SU-DHL-6 (cell line): ENCODE measurements around the gene MYOCD.

Experiments used
- H2AFZ ChIP-seq: fragments of 200-600 bp; sonication (generic); 2 replicates; pipeline ENCODE4 v1.6.1; 2014; ENCODE audit warnings: low read depth, mild to moderate bottlenecking, moderate library complexity, mixed read lengths, antibody characterized with exemption, low read length; ENCODE audit not compliant: severe bottlenecking
- H3F3A ChIP-seq: fragments of 200-600 bp; shearing (Covaris generic); 2 replicates; pipeline ENCODE4 v1.6.0; 2016; ENCODE audit warnings: antibody characterized with exemption, mild to moderate bottlenecking; ENCODE audit not compliant: insufficient read depth
- H3K27ac ChIP-seq: fragments of 200-600 bp; sonication (generic); 2 replicates; pipeline ENCODE4 v1.5.1; 2016; ENCODE audit warnings: low read depth, mild to moderate bottlenecking, low read length, moderate library complexity, mixed read lengths
- H3K27me3 ChIP-seq: fragments of 200-600 bp; sonication (generic), shearing (Covaris generic); 2 replicates; pipeline ENCODE4 v1.6.0; 2014; ENCODE audit warnings: mild to moderate bottlenecking, low read length
- H3K36me3 ChIP-seq: fragments of 200-600 bp; sonication (generic); 2 replicates; pipeline ENCODE4 v1.6.1; 2014; ENCODE audit warnings: mild to moderate bottlenecking, low read length, mixed read lengths
- H3K4me2 ChIP-seq: fragments of 300-600, 200-600 bp; shearing (Covaris generic), sonication (generic); 2 replicates; pipeline ENCODE4 v1.6.0; 2014; ENCODE audit warnings: low read length, low read depth, mild to moderate bottlenecking; ENCODE audit not compliant: poor library complexity, severe bottlenecking
- H3K4me3 ChIP-seq: fragments of 200-600 bp; sonication (generic); 2 replicates; pipeline ENCODE4 v1.5.1; 2014; ENCODE audit warnings: antibody characterized with exemption, low read length, mild to moderate bottlenecking, mixed read lengths; ENCODE audit not compliant: insufficient read depth, poor library complexity, severe bottlenecking
- H3K79me2 ChIP-seq: fragments of 200-600 bp; sonication (generic); 2 replicates; pipeline ENCODE4 v1.6.1; 2014; ENCODE audit warnings: mild to moderate bottlenecking, low read length, moderate library complexity; ENCODE audit not compliant: insufficient read depth
- H3K9ac ChIP-seq: fragments of 200-600 bp; sonication (generic); 2 replicates; pipeline ENCODE4 v1.7.0; 2014; ENCODE audit warnings: mild to moderate bottlenecking, low read length
- H3K9me2 ChIP-seq: fragments of 200-600 bp; sonication (generic); replicated peaks from 2 replicates; pipeline ENCODE4 v1.6.1; 2014; ENCODE audit warnings: low read length; ENCODE audit not compliant: insufficient read depth
- H3K9me3 ChIP-seq: fragments of 200-600 bp; sonication (generic); 2 replicates; pipeline ENCODE4 v1.6.1; 2014; ENCODE audit warnings: low read length, mixed read lengths; ENCODE audit not compliant: insufficient read depth
- H4K20me1 ChIP-seq: fragments of 200-600 bp; sonication (generic); 2 replicates; pipeline ENCODE4 v1.6.1; 2014; ENCODE audit warnings: low read depth, mild to moderate bottlenecking, antibody characterized with exemption, low read length, moderate library complexity, mixed read lengths
- CTCF ChIP-seq: fragments of 200-600 bp; sonication (generic); IDR thresholded peaks from one replicate; pipeline ENCODE4 v1.5.1; 2017; ENCODE audit warnings: antibody characterized with exemption, mild to moderate bottlenecking, low read length, moderate library complexity; ENCODE audit not compliant: insufficient read depth, poor library complexity, severe bottlenecking
- EZH2phosphoT487 ChIP-seq: fragments of 200-600 bp; sonication (generic), shearing (Covaris generic); conservative IDR thresholded peaks from 2 replicates; pipeline ENCODE4 v1.6.1; 2018; ENCODE audit warnings: mild to moderate bottlenecking, antibody characterized with exemption, low read length, moderate library complexity, mixed read lengths

MYOCD gene

GRCh38 chr17:12619459-12620199 lies 46.1 kb upstream of the MYOCD start:
- no peak overlapping the region for H3K4me2 ChIP-seq
- no peaks in the 10 kb centered on the region for H3K27me3 ChIP-seq
- no peak overlapping the region for H3K27ac ChIP-seq

GRCh38 chr17:12620200-12620720 lies 45.4 kb upstream of the MYOCD start:
- H3F3A ChIP-seq, result no peaks in the 10 kb centered on the region
- no peak overlapping the region for H3K27ac ChIP-seq
- no peaks in the 10 kb centered on the region for H3K27me3 ChIP-seq
- H3K9me2 ChIP-seq, result no peaks in the 10 kb centered on the region
- no peaks in the 10 kb centered on the region for H3K36me3 ChIP-seq
- TF ChIP-seq CTCF, result no peak
- no peak for TF ChIP-seq EZH2phosphoT487
- no peaks in the 10 kb centered on the region for H4K20me1 ChIP-seq
- H3K9ac ChIP-seq, result no peak overlapping the region
- no peak overlapping the region for H3K4me2 ChIP-seq
- no peak overlapping the region for H3K4me3 ChIP-seq
- no peaks in the 10 kb centered on the region for H3K9me3 ChIP-seq
- H3K79me2 ChIP-seq, result no peaks in the 10 kb centered on the region
- H2AFZ ChIP-seq, result no peak overlapping the region

More at GRCh38 chr17:12619459-12620199, 46.1 kb upstream of the MYOCD start:
- Histone ChIP-seq H3K4me3 (no peak overlapping the region), H2AFZ (no peak overlapping the region), H4K20me1 (no peaks in the 10 kb centered on the region), H3K9me2 (no peaks in the 10 kb centered on the region), H3K9ac (no peak overlapping the region), H3K79me2 (no peaks in the 10 kb centered on the region), H3F3A (no peaks in the 10 kb centered on the region), H3K36me3 (no peaks in the 10 kb centered on the region), H3K9me3 (no peaks in the 10 kb centered on the region)
- TF ChIP-seq CTCF (no peak), EZH2phosphoT487 (no peak)

GRCh38 chr17:12622726-12623125 lies 43.0 kb upstream of the MYOCD start:
- no peak overlapping the region for H3K27ac ChIP-seq
- H3K9me3 ChIP-seq, result no peaks in the 10 kb centered on the region
- H3K27me3 ChIP-seq, result no peaks in the 10 kb centered on the region
- H4K20me1 ChIP-seq, result no peaks in the 10 kb centered on the region
- H3F3A ChIP-seq, result no peaks in the 10 kb centered on the region
- no peak overlapping the region for H3K4me3 ChIP-seq
- no peak overlapping the region for H3K9ac ChIP-seq
- H3K9me2 ChIP-seq, result no peaks in the 10 kb centered on the region
- TF ChIP-seq EZH2phosphoT487, result no peak
- no peak for TF ChIP-seq CTCF
- H3K79me2 ChIP-seq, result no peaks in the 10 kb centered on the region
- no peak overlapping the region for H3K4me2 ChIP-seq
- H3K36me3 ChIP-seq, result no peaks in the 10 kb centered on the region
- H2AFZ ChIP-seq, result no peak overlapping the region
